GM19035 (cell line): ENCODE results near the gene KRT32.
"Not testable (repeated sequence)": the region's sequence is repeated elsewhere in the genome, so short reads cannot be mapped to it uniquely, and the experiment has no call there.

Experiments
- ATAC-seq: cut with Tn5 transposase; IDR thresholded peaks from one replicate; pipeline ENCODE4 v1.9.1; 2021; ENCODE audit not compliant: unreplicated experiment

Gene KRT32

DNA sequence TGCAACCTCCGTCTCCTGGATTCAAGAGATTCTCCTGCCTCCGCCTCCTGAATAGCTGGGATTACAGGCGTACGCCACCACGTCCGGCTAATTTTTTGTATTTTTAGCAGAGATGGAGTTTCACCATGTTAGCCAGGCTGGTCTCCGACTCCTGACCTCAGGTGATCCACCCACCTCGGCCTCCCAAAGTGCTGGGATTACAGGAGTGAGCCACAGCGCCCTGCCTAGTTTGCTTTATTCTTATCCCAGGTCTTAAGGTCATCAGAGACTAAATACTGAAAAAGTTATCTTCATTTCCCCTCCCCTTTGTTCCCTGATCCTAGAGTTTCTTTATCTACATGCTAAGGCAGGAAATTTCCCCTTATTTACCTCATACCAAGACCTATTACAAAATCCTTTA lies 36.8 kb downstream of the KRT32 start:
- ATAC-seq: not testable (repeated sequence)

DNA sequence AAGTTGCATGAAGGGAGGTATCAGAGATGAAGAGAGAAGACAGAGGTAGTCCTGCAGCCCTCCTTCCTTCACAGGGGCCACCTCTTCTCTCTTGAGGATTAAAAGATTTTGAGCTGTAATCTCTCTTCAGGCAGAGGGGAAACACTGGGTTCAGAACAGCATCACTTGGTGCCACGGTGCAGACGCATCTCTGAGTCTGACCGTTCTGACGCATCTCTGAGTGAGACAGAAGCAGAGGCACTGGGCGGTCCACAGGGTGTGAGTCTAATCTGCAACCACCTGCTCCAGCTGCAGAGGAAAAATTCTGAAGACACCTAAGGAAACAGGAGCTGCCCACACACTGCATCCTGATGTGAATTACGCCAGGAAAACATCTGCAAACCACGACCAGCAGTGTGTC lies 37.5 kb downstream of the KRT32 start:
- ATAC-seq: no peak

DNA sequence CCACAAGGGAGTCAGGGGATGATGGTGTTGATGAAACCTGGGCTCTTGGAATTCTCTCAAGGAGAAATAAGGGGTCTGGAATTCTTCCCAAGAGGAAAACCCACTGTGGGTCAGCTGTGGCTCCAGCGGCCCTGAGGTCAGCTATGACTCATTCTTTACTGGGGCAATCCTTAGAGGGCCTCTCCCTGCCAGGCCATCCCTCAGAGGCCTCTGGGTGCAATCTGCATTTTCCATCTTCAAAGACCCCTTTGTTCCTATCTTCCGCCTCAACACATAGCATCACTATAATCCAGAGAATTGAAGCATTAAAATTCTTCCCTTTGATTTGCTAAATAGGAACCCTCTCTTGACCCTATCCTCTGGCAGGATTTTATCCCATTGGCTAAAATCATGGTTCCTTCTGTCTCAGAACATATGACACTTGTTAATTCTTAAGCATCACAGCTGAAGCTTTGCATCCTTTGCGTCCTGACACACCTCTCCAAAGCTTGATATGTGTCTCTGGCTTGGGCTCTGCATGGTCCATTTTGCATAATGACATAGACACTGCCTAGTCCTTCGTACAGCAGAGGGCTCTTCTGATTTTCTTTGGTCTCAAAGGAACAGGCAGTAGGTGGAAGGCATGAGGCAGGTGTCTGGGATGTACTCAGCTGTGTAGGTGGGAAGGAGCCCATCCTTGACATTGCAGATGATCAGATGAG lies 38.4 kb downstream of the KRT32 start:
- ATAC-seq: no peak

DNA sequence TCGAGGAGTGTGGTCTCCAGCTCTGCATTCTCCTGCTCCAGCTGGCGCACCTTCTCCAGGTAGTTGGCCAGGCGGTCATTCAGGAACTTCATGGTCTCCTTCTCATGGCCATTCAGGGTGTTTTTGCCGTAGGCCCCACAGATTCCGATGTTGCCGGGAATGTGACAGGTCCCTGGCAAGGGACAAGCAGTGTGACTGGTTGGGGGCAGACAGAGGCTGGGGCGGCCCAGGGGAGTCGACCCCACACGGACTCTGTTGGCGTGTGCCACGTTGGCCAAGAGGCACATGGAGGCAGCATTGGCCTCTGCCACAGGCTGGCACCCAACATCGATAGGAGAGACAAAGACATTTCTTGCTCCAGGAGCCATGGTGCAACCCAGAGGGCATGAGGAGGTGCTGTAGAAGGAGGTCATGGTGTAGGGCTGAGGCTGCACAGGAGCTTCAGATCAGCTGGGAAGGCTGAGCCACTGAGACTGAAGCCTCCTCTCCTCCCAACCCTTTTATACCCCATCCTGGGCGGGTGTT lies 43.0 kb downstream of the KRT32 start, which contains the start of gene KRT37:
Gene KRT37 (minus strand): TSS at position 475 of the 525 bp plus-strand sequence. CDS start 62 bp downstream, at position 413.
- no peak for ATAC-seq

DNA sequence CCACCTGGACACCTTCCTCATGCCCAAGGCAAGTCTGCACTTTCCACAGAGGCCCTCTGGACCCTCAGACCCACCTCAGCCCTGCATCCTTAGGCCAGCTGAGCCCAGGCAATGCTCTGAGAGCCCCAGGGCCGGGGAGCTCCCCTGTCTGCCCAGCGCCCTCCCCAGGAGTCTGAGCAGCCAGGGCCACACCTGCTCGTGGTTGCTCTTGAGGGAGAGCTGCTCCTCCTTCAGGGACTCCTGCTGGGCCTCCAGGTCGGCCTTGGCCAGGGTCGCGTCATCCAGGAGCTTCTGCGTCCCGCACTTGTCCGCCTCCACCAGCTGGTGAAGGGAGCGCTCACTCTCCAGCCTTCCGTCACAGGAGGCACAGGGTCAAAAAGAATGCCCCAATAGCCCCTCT lies 44.6 kb downstream of the KRT32 start:
- not testable (repeated sequence) for ATAC-seq

DNA sequence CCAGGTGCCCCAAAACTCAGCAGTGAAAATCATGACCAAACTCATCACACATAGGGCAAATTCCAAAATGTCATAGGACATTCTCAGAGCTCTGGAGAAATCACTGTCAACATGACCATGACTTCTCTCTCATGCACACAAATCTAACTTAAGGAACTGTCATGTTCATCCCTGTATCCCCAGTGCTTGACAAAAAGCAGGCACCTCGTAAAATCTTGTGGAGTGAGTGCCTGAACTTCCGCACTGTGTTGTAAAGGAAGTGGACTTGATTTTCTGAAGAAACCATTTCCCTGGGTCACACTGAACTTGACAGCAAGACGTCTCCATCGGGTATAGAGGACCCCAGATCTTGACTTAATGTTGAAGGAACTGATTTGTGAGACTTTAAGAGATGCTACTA lies 45.6 kb downstream of the KRT32 start:
- no peak for ATAC-seq

DNA sequence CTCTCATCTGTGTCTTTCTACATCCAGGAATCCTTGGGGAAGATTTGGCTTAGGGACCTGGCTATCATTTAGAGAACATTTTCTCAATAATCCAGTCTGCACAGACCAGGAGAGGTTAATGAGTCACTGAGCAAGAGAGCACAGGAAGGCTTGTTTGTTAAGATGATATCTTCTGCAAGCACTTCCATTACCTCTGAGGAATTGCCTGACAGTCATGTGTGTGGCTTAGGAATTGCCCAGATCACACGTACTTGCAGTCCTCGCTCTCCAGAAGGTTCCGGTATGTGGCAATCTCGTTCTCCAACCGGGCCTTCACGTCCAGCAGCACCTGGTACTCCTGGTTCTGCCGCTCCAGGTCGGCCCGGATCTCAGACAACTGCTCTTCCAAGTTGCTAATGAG lies 46.1 kb downstream of the KRT32 start:
- no peak for ATAC-seq

DNA sequence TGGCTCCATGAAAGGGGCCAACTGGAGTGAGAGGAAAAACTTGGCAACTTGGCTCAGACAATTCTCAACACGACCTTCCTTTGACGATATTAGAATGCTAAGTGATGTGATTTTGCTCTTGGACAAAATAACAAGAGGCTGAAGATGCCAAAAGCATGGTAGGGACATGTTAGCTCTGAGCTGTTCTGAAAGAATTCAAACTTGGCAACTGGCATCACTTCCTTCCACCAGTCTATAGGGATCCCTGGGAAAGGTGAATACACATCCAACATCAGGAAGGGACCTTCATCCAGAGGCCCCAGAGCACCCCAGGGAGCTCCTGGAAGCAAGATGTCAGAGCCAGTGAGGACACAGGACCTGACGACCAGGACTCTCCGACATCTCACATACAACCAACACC lies 47.1 kb downstream of the KRT32 start:
- ATAC-seq: no peak

DNA sequence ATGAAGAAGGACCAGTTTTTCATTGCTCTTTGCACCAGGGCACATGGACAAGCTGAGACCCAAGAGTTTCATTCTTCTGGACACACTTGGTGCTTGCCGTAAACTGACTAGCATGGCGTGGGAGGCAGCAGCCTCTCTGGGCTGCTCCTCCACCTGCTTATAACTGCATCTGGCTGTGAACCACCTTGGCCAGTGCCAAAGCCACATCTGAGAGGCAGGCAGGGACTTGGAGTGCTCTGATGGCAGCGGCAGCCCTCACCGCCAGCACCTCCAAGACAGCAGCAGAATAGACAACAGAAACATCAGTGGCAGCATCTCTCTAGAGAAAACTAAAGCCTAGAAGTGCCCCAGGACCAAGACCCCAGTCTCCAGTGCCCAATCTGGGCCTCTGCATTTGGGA lies 47.5 kb downstream of the KRT32 start:
- ATAC-seq: no peak

DNA sequence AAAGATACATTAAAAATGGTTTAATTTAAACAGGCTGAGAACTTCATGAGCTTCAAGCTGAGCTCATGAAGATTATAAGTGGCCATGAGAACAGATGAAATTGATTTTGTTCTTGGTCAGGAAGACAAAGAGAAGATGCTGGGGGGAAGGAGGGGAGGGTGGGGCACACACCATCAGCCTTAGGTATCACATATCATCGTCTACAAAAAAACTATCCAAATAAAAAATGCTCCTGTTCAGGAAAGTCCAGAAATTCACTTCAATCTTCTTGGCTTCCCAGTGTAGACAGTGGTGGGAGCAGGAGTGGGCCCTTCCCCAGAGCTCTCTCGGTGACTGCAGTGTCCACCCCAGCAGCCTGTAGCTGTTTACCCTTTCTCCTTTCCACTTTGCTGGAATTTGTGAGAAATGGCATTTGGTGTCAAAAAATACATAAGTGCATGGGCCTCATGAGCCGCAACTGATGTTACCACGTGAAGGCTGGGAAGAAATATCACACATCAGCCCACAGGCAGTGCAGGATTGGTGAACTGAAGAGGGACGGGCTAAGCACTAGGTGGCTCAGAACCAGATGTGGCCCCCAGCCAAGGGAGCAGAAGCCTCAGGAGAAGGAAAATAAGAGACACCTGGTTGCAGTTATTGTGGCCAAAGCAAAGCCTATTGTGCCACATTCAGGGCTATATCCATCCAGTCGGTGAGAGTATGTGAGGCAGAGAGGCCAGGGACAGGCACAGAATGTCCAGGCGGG lies 48.9 kb downstream of the KRT32 start:
- no peak for ATAC-seq

DNA sequence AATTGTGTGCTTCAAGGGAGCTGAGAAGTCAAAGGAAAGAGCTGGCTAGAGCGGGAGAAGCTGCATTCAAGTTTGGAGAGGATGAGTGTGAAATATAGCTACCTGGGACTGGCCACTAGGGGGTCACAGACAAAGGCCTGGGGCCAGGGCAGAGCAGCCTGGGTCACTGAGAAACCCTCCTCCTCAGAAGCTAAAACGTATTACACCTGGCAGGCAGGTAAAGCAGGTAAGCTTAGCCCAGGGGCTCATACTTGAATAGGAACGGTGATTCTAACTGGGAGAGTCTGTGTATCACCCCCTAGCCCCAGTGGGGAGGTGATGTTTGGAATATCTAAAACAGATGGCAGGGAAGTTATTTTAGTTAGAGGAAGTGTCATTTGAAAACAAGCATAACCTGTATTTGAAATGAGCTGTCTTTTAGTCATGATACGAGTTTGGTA lies 49.6 kb downstream of the KRT32 start:
- ATAC-seq: no peak

DNA sequence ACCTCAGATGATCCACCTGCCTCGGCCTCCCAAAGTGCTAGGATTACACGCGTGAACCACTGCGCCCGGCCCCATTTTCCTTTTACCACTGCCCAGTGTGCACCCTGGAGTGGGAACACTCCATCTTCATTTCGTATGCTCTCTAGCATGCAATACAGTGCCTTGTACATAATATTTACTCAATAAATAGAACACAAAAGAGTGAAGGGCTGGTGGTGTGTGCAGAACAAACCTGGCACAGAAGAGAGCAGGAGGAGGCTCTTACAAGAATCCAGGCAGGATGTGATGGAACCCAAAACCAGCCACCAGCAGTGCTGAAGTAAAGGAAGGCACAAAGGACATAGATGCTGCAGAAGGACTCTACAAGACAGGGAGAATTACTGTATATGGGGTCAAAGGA lies 50.1 kb downstream of the KRT32 start:
- no peak for ATAC-seq

DNA sequence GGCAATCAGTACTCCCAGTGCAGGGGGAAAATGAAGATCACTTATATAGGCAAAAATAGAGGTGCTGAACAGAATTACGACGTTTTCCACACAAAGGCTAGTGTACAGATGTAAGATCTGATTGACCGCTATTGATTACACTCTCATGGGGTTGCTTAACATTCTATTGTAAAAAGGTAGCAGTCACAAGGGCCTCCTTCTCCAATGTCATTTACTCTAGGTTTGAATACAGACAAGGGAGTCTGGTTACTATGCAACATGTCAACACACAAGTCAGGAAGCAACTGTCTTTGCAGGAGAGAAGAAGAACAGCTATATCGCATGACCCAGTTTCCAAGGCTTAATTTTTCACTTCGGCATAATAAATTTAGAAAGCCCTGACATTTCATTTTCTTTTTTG lies 50.7 kb downstream of the KRT32 start:
- ATAC-seq: no peak

DNA sequence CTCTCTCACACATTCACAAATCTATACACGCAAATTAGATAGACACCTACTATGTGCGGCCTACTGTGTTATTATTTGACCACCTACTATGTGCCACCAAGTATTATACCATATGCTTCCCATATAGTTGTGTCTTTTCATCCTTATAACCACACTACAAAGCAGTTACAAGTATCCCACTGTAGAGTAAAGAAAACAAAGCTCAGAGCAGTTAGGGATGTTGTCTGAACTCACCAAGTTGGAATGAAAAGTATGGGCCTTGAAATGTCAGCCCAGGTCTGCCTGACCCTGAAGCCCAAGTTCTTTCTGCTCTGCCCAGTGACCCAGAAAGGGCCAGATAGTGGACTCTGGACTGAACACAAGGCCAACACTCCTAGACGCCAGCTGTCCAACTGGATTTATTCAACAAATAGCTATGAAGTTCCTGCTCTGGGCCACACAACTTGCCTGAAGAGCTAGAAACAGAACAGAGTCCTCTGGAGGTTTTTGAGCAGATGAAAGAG lies 51.3 kb downstream of the KRT32 start:
- no peak for ATAC-seq

DNA sequence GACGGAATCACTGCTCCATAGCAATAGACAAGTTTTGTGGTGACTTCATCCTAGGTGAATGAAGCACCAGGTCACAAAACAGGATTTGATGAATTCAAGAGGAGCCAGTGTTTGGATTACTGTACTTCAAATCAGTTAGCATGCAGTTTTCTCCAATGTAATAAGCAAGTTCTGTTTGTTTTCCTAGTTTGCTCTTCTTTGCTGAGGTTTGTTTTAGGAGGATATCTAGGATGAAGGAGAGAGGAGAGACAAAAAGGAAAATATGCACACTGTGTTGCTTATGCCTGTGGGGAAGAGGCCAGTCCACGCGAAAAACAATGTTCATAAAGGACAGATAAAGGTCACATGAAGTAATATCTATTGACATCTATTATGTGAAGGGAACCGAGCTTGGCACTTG lies 51.8 kb downstream of the KRT32 start:
- no peak for ATAC-seq

DNA sequence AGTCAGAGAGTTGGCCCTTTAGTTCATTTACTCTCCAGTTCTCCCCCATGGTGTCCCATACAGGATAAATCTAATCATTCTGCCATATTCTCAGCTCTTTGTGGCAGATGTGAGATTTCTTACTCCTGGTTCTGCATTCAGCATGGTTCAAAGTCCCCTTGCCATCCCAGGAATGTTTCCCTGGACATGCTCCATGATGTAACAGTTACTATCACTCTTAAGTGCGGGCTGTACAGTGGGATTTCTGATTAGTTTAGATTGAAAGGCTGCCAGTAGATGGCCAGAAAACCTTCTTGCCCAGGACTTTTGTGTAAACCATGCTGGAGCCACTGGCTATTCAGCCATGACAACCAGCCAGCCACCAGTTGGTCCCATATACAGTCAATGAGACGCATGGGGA lies 53.2 kb downstream of the KRT32 start:
- no peak for ATAC-seq

DNA sequence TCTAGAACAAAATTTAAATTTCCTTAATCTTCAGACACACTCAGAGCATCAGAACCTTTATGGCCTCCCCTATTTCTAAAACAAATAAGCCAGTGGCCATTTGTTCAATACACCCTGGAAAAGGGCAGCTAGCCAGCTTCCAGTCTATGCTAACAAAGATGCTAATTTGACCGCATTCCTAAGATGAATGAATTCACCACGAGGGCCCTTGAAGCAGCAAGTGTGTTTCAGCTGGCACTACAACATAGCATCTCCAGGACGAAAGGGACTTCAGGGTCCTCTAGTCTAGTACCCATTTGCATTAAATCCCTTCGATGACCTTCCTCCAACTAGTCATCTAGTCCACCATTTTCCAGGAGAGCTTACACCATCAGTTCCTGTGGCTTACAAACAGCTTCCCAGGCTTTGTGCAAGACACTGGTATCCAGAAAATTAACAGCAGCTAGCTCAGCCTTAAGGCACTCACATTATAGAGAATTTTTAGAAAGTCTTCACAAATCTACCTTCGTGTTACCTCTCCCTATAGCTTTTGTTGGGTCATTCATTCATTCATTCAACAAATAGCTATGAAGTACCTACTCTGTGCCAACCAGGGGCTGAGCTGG lies 53.7 kb downstream of the KRT32 start:
- ATAC-seq: no peak

DNA sequence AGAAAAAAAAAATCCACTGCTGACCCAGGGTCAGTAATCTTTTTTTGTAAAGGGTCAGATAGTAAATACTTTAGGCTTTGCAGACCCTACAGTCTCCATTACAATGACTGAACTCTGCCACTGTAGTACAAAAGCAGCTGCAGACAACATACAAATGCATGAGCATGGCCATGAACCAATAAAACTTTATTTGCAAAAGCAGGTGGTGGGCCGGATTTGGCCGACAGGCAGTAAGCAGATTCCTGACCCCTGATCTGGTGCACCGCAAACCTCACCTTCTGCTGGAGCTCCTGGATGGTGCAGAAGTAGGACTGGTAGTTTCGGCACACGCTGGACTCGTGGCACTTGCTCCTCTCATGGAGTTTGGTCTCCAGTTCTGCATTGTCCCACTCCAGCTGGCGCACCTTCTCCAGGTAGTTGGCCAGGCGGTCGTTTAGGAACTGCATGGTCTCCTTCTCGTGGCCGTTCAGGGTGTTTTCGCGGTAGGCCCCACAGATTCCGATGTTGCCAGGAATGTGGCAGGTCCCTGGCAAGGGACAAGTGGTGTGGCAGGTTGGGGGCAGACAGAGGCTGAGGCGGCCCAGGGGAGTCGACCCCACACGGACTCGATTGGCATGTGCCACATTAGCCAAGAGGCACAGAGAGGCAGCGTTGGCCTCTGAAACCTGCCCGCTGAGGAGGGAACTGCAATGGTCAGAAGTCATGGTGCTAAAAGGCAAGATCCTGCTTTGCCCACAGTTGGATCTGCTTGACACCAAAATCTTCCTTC lies 55.9 kb downstream of the KRT32 start:
- no peak for ATAC-seq
